H9 (cell line): ENCODE results near the gene MYOF. TPM values are rescaled to one million over a fixed set of nuclear protein-coding genes. Genes with fewer than 3 reads are reported as not detected.

Experiments used
- DNase-seq: peaks from one replicate; pipeline ENCODE4 v3.0.0-alpha.2; 2017
- H2AFZ ChIP-seq: one replicate; pipeline ENCODE4 v1.6.1; 2013; ENCODE audit warnings: mild to moderate bottlenecking, low read length, control low read depth, moderate library complexity
- H2AK5ac ChIP-seq: 2 replicates; pipeline ENCODE4 v1.6.1; 2013; ENCODE audit warnings: low read length, control low read depth, mixed read lengths; ENCODE audit not compliant: insufficient read length
- H2BK120ac ChIP-seq: one replicate; pipeline ENCODE4 v1.6.1; 2013; ENCODE audit warnings: low read depth, mild to moderate bottlenecking, low read length, control low read depth, inconsistent platforms; ENCODE audit not compliant: poor library complexity, severe bottlenecking
- H2BK12ac ChIP-seq: 2 replicates; pipeline ENCODE4 v1.6.1; 2013; ENCODE audit warnings: low read length, control low read depth, mixed read lengths, low read depth; ENCODE audit not compliant: insufficient read length
- H2BK15ac ChIP-seq: 2 replicates; pipeline ENCODE4 v1.6.1; 2013; ENCODE audit warnings: low read depth, low read length, control low read depth
- H2BK20ac ChIP-seq: one replicate; pipeline ENCODE4 v1.6.1; 2013; ENCODE audit warnings: low read depth, mild to moderate bottlenecking, low read length, control low read depth, inconsistent platforms; ENCODE audit not compliant: poor library complexity, severe bottlenecking
- H2BK5ac ChIP-seq: 2 replicates; pipeline ENCODE4 v1.6.1; 2013; ENCODE audit warnings: low read length, control low read depth, mixed read lengths; ENCODE audit not compliant: insufficient read length
- H3K14ac ChIP-seq: 2 replicates; pipeline ENCODE4 v1.6.1; 2013; ENCODE audit warnings: low read length, control low read depth; ENCODE audit not compliant: insufficient read depth
- H3K18ac ChIP-seq: 2 replicates; pipeline ENCODE4 v1.6.1; 2013; ENCODE audit warnings: low read depth, mild to moderate bottlenecking, mixed read lengths, low read length, control low read depth; ENCODE audit not compliant: insufficient read length
- H3K23ac ChIP-seq: 2 replicates; pipeline ENCODE4 v1.6.1; 2013; ENCODE audit warnings: low read length, control low read depth, mixed read lengths, low read depth; ENCODE audit not compliant: insufficient read length
- H3K23me2 ChIP-seq: 2 replicates; pipeline ENCODE4 v1.6.1; 2013; ENCODE audit warnings: low read depth, mild to moderate bottlenecking, mixed read lengths, low read length, control low read depth; ENCODE audit not compliant: insufficient read length, poor library complexity, severe bottlenecking
- H3K27ac ChIP-seq: 2 replicates; pipeline ENCODE4 v1.5.1; 2013; ENCODE audit warnings: low read length, control low read depth, mixed read lengths, low read depth; ENCODE audit not compliant: insufficient read length
- H3K27me3 ChIP-seq: 2 replicates; pipeline ENCODE4 v1.6.1; 2013; ENCODE audit warnings: low read length, control low read depth, inconsistent platforms; ENCODE audit not compliant: insufficient read depth
- H3K4ac ChIP-seq: 2 replicates; pipeline ENCODE4 v1.6.1; 2013; ENCODE audit warnings: low read depth, mild to moderate bottlenecking, control low read depth, inconsistent platforms, low read length, moderate library complexity
- H3K4me1 ChIP-seq: 2 replicates; pipeline ENCODE4 v1.6.1; 2013; ENCODE audit warnings: low read length, control low read depth, inconsistent platforms; ENCODE audit not compliant: insufficient read depth
- H3K4me2 ChIP-seq: 2 replicates; pipeline ENCODE4 v1.6.1; 2013; ENCODE audit warnings: low read length, control low read depth, mixed read lengths; ENCODE audit not compliant: insufficient read length, insufficient read depth
- H3K56ac ChIP-seq: 2 replicates; pipeline ENCODE4 v1.6.1; 2013; ENCODE audit warnings: low read depth, mild to moderate bottlenecking, mixed read lengths, low read length, control low read depth; ENCODE audit not compliant: insufficient read length
- H3K79me1 ChIP-seq: 2 replicates; pipeline ENCODE4 v1.6.1; 2013; ENCODE audit warnings: low read depth, mild to moderate bottlenecking, moderate library complexity, low read length, control low read depth, inconsistent platforms; ENCODE audit not compliant: insufficient read depth, poor library complexity, severe bottlenecking
- H3K79me2 ChIP-seq: 2 replicates; pipeline ENCODE4 v1.6.1; 2013; ENCODE audit warnings: low read length, control low read depth, inconsistent platforms; ENCODE audit not compliant: insufficient read depth
- H3K9ac ChIP-seq: 2 replicates; pipeline ENCODE4 v1.6.1; 2013; ENCODE audit warnings: low read length, control low read depth, mixed read lengths; ENCODE audit not compliant: insufficient read length; ENCODE audit errors: extremely low read depth
- H3K9me3 ChIP-seq: one replicate; pipeline ENCODE4 v1.6.1; 2013; ENCODE audit warnings: low read depth, low read length, inconsistent platforms; ENCODE audit not compliant: control insufficient read depth
- H3T11ph ChIP-seq: one replicate; pipeline ENCODE4 v1.6.1; 2013; ENCODE audit warnings: mild to moderate bottlenecking, low read length, control low read depth, inconsistent platforms
- H4K20me1 ChIP-seq: one replicate; pipeline ENCODE4 v1.6.1; 2013; ENCODE audit not compliant: control insufficient read depth, insufficient read length, insufficient read depth
- H4K5ac ChIP-seq: 2 replicates; pipeline ENCODE4 v1.6.1; 2013; ENCODE audit warnings: low read depth, mild to moderate bottlenecking, mixed read lengths, low read length, control low read depth; ENCODE audit not compliant: insufficient read length
- H4K8ac ChIP-seq: replicated peaks from 2 replicates; pipeline ENCODE4 v1.6.1; 2013; ENCODE audit warnings: low read length, control low read depth, mixed read lengths, low read depth; ENCODE audit not compliant: insufficient read length
- H4K91ac ChIP-seq: 2 replicates; pipeline ENCODE4 v1.6.1; 2013; ENCODE audit warnings: low read depth, mild to moderate bottlenecking, moderate library complexity, mixed read lengths, low read length, control low read depth; ENCODE audit not compliant: insufficient read length
- H3K27ac Mint-ChIP-seq, 3 experiments: 2 replicates in 2 of 3; 3 replicates in 1 of 3; pipeline ENCODE4 v1.8.0; 2020 to 2021; ENCODE audit warnings: mixed read lengths in 3 of 3, mild to moderate bottlenecking in 1 of 3, moderate library complexity in 1 of 3
- H3K27me3 Mint-ChIP-seq: 2 replicates; pipeline ENCODE4 v1.8.0; 2021; ENCODE audit warnings: low read depth, mild to moderate bottlenecking, moderate library complexity, mixed read lengths
- H3K36me3 Mint-ChIP-seq, 3 experiments: 2 replicates in 2 of 3; 3 replicates in 1 of 3; pipeline ENCODE4 v1.8.0; 2020 to 2021; ENCODE audit warnings: low read depth in 3 of 3, mixed read lengths in 3 of 3; ENCODE audit not compliant: insufficient read depth in 1 of 3
- H3K4me1 Mint-ChIP-seq, 2 experiments: 2 replicates each; pipeline ENCODE4 v1.8.0; 2020; ENCODE audit warnings: mixed read lengths in 2 of 2
- H3K4me3 Mint-ChIP-seq, 2 experiments: 2 replicates in 1 of 2; 3 replicates in 1 of 2; pipeline ENCODE4 v1.8.0; 2020 to 2021; ENCODE audit warnings: mild to moderate bottlenecking in 2 of 2, mixed read lengths in 2 of 2, moderate library complexity in 1 of 2
- H3K9me3 Mint-ChIP-seq, 2 experiments: 2 replicates in 1 of 2; 3 replicates in 1 of 2; pipeline ENCODE4 v1.8.0; 2020; ENCODE audit warnings: mild to moderate bottlenecking in 2 of 2, mixed read lengths in 2 of 2, moderate library complexity in 1 of 2
- whole genome bisulfite sequencing: extraction: QIAGEN DNeasy Blood & Tissue Kit; methylation state at CpG from one replicate; pipeline ENCODE4 v1.1.7; 2013; ENCODE audit warnings: missing lambda C conversion rate, low lambda C conversion rate, mixed read lengths; ENCODE audit not compliant: insufficient read length; ENCODE audit errors: extremely low coverage; 5-methylcytosine and 5-hydroxymethylcytosine counted together
- total RNA-seq: library from RNA; stranded (reverse); gene quantifications from 2 replicates; pipeline ENCODE4 v1.2.1, GENCODE V29; 2021
- TF ChIP-seq, protein P1 (sequence below): fragments of 200-600 bp; sonication (generic); conservative IDR thresholded peaks from 3 replicates; pipeline ENCODE4 v1.8.0; 2021; ENCODE audit warnings: antibody characterized with exemption, mild to moderate bottlenecking

Gene MYOF
- total RNA-seq, 1 experiment from 2014 or later, result 2.8 TPM

DNA sequence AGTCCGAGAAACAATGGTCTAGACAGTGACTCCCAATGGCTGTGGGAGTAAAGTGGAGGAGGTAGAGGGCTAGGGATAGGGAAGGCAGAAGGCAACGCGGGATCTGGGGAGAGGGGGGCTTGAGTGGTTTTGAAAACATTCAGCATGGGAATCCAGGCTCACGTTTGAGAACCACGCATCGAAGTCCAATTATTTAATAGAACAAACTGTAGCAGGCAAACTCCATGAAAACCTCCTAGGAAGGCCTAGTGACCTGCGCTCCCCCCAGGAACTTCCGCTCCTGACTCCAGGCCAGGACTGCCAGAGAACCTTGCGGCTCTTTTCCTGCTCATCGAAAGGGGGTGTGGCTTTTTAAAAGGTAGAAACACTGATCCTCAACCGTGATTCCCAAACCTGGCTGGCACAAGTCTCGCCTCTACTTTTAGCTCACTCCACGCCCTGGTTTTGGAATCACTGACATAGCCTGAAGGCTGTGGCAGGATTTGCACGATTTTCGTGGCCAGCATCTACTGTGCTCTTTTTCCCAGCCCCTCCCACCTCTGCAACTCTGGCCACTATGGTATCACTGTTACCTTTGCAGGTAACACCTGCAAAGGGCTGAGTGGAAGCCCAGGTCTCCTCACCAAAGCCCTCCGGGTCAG, 43.4 kb downstream of the MYOF start:
- peak overlapping the region; percentile 61 for H3K9ac ChIP-seq
- H3K4me1 Mint-ChIP-seq, result peaks cover 77 to 79% of the 10 kb centered on the region in 2 experiments
- no peaks in the 10 kb centered on the region for H3K79me1 ChIP-seq
- peak overlapping the region; percentile 78 for H3T11ph ChIP-seq
- peaks cover 10% of the 10 kb centered on the region for H3K23me2 ChIP-seq
- peak overlapping the region; percentile 31 for H2BK12ac ChIP-seq
- no peaks in the 10 kb centered on the region; a peak in 1 of 5 replicates for H3K9me3 Mint-ChIP-seq
- H3K27ac ChIP-seq, result peak overlapping the region; percentile 64
- peak overlapping the region; percentile 96 to 99 (median 96) for H3K27ac Mint-ChIP-seq
- H4K20me1 ChIP-seq, result no peaks in the 10 kb centered on the region
- H3K79me2 ChIP-seq, result no peaks in the 10 kb centered on the region
- H3K4me3 Mint-ChIP-seq, result peak overlapping the region; percentile 68 to 72
- H3K4me2 ChIP-seq, result peak overlapping the region; percentile 47
- no peak overlapping the region for H4K8ac ChIP-seq
- H3K27me3 ChIP-seq, result no peaks in the 10 kb centered on the region
- H2BK5ac ChIP-seq, result peak overlapping the region; percentile 25
- H2AFZ ChIP-seq, result peak overlapping the region; percentile 68
- WGBS, result no CpG with 5 or more reads among the region's 16 CpGs
- H3K18ac ChIP-seq, result peak overlapping the region; percentile 90
- H2AK5ac ChIP-seq, result no peak overlapping the region
- peak; percentile 89 for DNase-seq
- TF ChIP-seq, protein P1, sequence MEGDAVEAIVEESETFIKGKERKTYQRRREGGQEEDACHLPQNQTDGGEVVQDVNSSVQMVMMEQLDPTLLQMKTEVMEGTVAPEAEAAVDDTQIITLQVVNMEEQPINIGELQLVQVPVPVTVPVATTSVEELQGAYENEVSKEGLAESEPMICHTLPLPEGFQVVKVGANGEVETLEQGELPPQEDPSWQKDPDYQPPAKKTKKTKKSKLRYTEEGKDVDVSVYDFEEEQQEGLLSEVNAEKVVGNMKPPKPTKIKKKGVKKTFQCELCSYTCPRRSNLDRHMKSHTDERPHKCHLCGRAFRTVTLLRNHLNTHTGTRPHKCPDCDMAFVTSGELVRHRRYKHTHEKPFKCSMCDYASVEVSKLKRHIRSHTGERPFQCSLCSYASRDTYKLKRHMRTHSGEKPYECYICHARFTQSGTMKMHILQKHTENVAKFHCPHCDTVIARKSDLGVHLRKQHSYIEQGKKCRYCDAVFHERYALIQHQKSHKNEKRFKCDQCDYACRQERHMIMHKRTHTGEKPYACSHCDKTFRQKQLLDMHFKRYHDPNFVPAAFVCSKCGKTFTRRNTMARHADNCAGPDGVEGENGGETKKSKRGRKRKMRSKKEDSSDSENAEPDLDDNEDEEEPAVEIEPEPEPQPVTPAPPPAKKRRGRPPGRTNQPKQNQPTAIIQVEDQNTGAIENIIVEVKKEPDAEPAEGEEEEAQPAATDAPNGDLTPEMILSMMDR, result no peak
- peaks cover 13% of the 10 kb centered on the region for H3K4me1 ChIP-seq
- H3K4ac ChIP-seq, result peak overlapping the region; percentile 53
- H3K27me3 Mint-ChIP-seq, result no peaks in the 10 kb centered on the region
- no peak overlapping the region for H2BK15ac ChIP-seq
- H3K9me3 ChIP-seq, result no peaks in the 10 kb centered on the region
- 0 out of 7 replicates have a peak, but pooled peaks cover 0 to 5% (median 0%) of the 10 kb centered on the region in 3 experiments for H3K36me3 Mint-ChIP-seq
- peak overlapping the region; percentile 83 for H2BK120ac ChIP-seq
- H3K23ac ChIP-seq, result no peak overlapping the region
- H4K5ac ChIP-seq, result no peak overlapping the region
- H3K14ac ChIP-seq, result peak overlapping the region; percentile 92
- no peak overlapping the region for H2BK20ac ChIP-seq
- H3K56ac ChIP-seq, result no peak overlapping the region
- H4K91ac ChIP-seq, result peak overlapping the region; percentile 93
